Measurements from ENCODE around the gene EIF3A. TPM values are rescaled to one million over a fixed set of nuclear protein-coding genes. Genes with fewer than 3 reads are reported as not detected.
A peak's percentile ranks its signal among the peaks of the same experiment; 100 is the strongest.

EIF3A gene
- total RNA-seq, 4 donors from 2014 or later = 78.8 to 95.4 (median 94.8) TPM

- Histone ChIP-seq H3K9me3 (no peaks in the 10 kb centered on the region), H3K4me3 (no peak overlapping the region), H3K27me3 (no peaks in the 10 kb centered on the region), H3K36me3 (peaks cover 0 to 98% (median 28%) of the 10 kb centered on the region in 3 donors), H3K27ac (no peak overlapping the region), H3K4me1 (peaks cover 0 to 9% (median 0%) of the 10 kb centered on the region in 4 donors)
- no peak for TF ChIP-seq CTCF (IDR thresholded peaks at IDR 0.05)
- no peak for TF ChIP-seq EP300 (IDR thresholded peaks at IDR 0.05)
- TF ChIP-seq POLR2A (IDR thresholded peaks at IDR 0.05) = no peak
- 94 to 98% methylated on average over 5 of the region's 5 CpGs for WGBS, 2 donors
- no peak for DNase-seq (ENCODE audit: low spot score in 2 of 2)
Observed at GRCh38 chr10:119049361-119049760, 31.3 kb downstream of the EIF3A start.

GRCh38 chr10:119045561-119045960 is 35.1 kb downstream of the EIF3A start:
- H3K36me3 ChIP-seq = peaks cover 8 to 98% (median 50%) of the 10 kb centered on the region in 3 donors

GRCh38 chr10:119042169-119042568 is 38.4 kb downstream of the EIF3A start:
- no peak for TF ChIP-seq CTCF (IDR thresholded peaks at IDR 0.05)
- TF ChIP-seq POLR2A (IDR thresholded peaks at IDR 0.05) = no peak
- no peak for TF ChIP-seq EP300 (IDR thresholded peaks at IDR 0.05)
- H3K27ac ChIP-seq = no peak overlapping the region
- DNase-seq (ENCODE audit: low spot score in 2 of 2) = no peak
- 95 to 96% methylated on average over 26 of the region's 26 CpGs for WGBS, 2 donors
- no peaks in the 10 kb centered on the region for H3K9me3 ChIP-seq
- H3K4me1 ChIP-seq = peaks cover 0 to 9% (median 0%) of the 10 kb centered on the region in 4 donors
- peaks cover 8 to 98% (median 56%) of the 10 kb centered on the region in 3 donors for H3K36me3 ChIP-seq
- no peaks in the 10 kb centered on the region for H3K27me3 ChIP-seq
- H3K4me3 ChIP-seq = no peak overlapping the region

More at GRCh38 chr10:119045561-119045960, 35.1 kb downstream of the EIF3A start:
- no peaks in the 10 kb centered on the region for H3K27me3 ChIP-seq
- TF ChIP-seq CTCF (IDR thresholded peaks at IDR 0.05) (no peak), EP300 (IDR thresholded peaks at IDR 0.05) (no peak), POLR2A (IDR thresholded peaks at IDR 0.05) (no peak)
- WGBS, 2 donors = 92 to 93% methylated on average over 7 of the region's 7 CpGs
- H3K4me1 ChIP-seq = peaks cover 0 to 9% (median 0%) of the 10 kb centered on the region in 4 donors
- no peak overlapping the region for H3K4me3 ChIP-seq
- DNase-seq (ENCODE audit: low spot score in 2 of 2) = no peak
- H3K9me3 ChIP-seq = no peaks in the 10 kb centered on the region
- H3K27ac ChIP-seq = peak overlapping the region in 1 of 4 donors; percentile 43

GRCh38 chr10:119041326-119041725 is 39.3 kb downstream of the EIF3A start:
- 90 to 91% methylated on average over 4 of the region's 4 CpGs for WGBS, 2 donors
- Histone ChIP-seq H3K27me3 (no peaks in the 10 kb centered on the region), H3K4me1 (peaks cover 0 to 9% (median 0%) of the 10 kb centered on the region in 4 donors), H3K4me3 (no peak overlapping the region), H3K9me3 (no peaks in the 10 kb centered on the region), H3K36me3 (peaks cover 8 to 98% (median 59%) of the 10 kb centered on the region in 3 donors), H3K27ac (no peak overlapping the region)
- DNase-seq (ENCODE audit: low spot score in 2 of 2) = no peak
- TF ChIP-seq EP300 (IDR thresholded peaks at IDR 0.05) = no peak
- TF ChIP-seq CTCF (IDR thresholded peaks at IDR 0.05) = no peak
- no peak for TF ChIP-seq POLR2A (IDR thresholded peaks at IDR 0.05)

- no peak overlapping the region for H3K27ac ChIP-seq
- no peaks in the 10 kb centered on the region for H3K4me1 ChIP-seq
- peaks cover 10 to 92% (median 57%) of the 10 kb centered on the region in 3 donors for H3K36me3 ChIP-seq
- no peak overlapping the region for H3K4me3 ChIP-seq
- no peaks in the 10 kb centered on the region for H3K27me3 ChIP-seq
- no peaks in the 10 kb centered on the region for H3K9me3 ChIP-seq
- no peak for TF ChIP-seq EP300 (IDR thresholded peaks at IDR 0.05)
- TF ChIP-seq POLR2A (IDR thresholded peaks at IDR 0.05) = no peak
- TF ChIP-seq CTCF (IDR thresholded peaks at IDR 0.05) = no peak
- DNase-seq (ENCODE audit: low spot score in 2 of 2) = no peak
- WGBS, 2 donors = 59 to 77% methylated on average over 1 of the region's 1 CpG
Observed at GRCh38 chr10:119039161-119039560, 41.5 kb downstream of the EIF3A start.

All from tibial nerve (tissue), 4 donors.